G401.6 (cell line): ENCODE results near the gene DOLPP1.

ENCODE experiments used
- FAIRE-seq: peaks from 2 replicates; lab custom pipeline; 2012; peaks lifted over from hg19 to GRCh38; lab: Jason Lieb, UNC

The DOLPP1 gene

DNA sequence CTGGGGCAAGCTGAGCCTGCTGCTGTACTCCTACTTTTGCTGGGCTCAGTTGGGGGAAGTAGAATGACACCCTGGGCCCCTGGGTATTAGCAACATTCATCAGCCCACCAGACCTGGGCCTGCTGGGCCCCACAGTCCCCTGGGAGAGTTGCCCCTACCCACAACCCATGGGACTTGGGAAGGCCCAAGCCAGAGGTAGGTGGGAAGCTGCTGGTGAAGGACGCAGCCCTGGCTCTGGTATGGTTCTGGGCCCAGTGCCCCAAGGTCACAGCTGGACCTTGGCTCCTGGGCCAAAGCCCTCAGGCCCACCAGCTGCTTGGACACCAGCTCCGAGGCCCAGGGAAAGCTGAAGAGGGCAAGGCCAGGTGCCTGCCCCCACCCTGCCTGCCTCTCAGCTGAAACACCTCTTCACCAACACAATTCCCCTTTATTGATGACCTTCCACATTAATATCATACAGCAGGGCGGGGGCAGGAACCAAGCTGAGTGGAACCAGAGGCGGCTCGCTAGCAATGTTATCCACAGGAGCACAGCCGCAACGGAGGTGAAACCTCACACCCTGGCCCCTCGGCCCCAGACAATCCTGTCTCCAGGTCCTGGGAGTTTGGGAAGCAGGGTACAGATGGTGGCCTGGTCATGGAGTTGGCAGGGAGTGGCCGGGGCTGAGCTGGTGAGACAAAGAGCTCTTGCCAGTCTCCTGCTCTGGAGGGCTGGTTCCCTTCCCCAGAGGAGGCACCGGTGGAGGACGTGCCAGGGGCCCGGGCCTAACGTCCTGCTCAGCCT lies 13.7 kb downstream of the DOLPP1 start:
- no peak for FAIRE-seq

DNA sequence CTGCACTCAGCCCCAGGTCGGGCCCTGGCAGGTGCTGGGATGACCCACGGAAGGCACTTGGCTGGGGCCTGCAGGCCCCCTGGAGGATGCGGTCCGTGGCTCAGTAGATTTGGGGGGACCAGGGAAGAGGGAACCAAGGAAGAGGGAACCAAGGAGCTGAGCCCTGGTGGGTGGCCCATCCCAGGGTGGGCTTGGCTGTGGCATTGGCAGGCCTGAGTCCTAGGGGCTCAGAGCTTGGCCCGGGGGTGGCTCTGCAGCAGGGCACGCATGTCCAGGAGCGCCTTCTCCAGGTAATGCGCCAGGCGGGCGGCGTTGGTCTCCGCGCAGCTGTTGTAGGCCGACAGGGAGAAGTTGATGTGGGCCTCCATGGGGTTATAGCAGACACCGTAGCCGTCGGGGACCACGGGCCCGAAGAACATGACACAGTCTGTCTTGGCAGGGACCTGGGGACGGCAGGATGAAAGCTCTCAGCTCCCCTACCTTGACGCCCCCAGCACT lies 14.3 kb downstream of the DOLPP1 start:
- FAIRE-seq, result no peak

DNA sequence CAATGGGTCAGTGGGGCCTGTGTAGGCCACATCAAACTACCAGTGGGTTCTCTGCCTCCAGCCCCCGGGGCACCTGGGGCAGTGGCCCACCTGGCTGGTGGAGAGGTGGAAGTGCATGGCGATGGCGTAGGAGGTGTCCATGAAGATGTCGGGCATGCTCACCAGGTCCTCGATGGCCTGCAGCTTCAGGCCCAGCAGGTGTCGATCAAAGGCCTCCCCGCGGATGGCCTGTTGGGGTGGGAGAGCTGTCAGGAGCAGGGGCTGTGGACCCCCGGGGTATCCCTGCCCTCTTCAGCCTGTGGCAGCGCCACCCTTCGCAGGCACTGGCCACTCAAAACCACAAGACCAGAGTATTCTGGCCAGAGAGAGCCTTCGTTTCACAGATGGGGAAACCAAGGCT lies 15.0 kb downstream of the DOLPP1 start:
- FAIRE-seq, result no peak

DNA sequence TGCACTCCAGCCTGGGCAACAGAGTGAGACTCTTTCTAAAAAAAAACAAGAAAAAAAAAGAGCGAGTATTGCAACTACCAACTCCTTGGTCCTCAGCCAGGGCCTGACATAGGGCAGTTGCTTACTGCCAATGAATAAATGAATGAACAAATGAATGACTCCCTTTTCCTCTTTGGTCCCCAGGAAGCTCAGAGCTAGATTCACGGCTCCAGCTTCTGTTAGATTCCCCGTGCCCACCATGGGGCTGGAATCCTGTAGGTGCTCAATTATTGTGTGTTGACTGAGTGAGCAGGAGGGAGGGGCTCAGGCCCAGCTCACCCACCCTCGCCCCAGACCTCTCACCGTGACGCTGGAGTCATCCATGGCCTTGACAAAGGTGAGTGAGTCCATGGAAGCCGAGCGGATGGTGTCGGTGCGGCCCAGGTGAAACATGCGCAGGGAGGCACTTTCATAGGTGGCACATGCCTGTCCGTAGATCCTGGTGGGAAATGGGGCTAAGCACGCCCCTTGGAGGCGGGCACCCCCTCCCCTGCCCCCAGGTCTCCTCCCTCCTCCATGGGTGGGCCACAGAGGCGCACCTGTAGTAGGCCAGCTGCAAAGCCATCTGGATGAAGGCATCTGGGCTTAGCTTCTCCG lies 16.9 kb downstream of the DOLPP1 start:
- no peak for FAIRE-seq

DNA sequence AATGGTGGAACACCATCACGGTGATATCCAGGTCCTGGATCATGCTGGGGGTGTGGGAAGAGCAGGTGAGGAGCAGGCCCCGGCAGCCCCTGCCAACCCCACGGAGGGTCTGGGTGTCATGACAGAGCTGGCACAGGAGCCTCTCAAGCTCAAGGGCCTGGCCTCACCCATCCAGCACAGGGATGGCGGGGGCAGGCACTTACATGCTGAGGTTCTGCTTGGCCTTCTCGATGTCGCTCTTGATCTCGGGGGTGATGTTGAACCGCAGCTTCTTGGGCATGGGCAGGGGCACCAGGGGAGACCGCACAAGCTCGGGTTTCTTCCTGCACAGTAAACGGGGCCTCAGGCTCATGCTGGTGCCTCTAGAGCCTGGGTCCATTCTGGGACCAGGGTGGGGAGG lies 17.4 kb downstream of the DOLPP1 start:
- no peak for FAIRE-seq

DNA sequence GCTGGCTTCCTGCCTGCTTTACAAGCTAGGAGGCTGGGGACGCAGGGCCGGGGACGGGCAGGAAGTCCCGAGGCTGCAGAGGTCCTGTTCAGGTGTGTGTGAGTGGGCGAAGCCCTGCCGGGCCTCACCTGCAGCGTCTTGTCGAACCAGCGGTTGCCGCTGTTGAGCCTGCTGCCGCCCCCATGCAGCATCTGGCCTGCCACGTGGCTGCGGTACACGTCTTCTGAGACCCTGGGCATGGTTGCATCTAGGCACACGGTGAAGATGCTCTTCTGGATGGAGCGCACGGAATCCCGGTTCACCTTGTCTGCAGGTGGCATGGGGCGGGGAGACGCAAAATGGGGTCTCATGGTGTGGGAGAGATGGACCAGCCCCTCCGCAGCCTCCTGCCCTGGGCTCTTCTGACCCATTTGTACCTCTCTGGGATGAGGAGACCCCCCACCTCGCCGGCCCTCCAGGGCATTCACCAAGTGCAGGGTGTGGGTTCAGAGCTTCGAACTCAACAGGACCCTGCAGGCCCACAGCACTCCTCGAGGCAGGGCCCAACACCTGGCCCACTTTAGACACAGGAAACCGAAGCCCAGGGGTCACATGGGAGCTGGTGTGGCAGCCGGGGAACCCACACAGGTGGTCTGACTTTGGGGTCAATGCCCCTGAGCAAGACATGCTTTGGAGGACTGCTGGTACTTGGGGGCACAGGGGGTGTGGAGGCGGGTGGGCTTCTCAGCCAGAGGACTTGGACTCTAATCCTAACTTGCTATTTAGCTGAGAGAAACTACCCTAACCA lies 19.7 kb downstream of the DOLPP1 start:
- no peak for FAIRE-seq

DNA sequence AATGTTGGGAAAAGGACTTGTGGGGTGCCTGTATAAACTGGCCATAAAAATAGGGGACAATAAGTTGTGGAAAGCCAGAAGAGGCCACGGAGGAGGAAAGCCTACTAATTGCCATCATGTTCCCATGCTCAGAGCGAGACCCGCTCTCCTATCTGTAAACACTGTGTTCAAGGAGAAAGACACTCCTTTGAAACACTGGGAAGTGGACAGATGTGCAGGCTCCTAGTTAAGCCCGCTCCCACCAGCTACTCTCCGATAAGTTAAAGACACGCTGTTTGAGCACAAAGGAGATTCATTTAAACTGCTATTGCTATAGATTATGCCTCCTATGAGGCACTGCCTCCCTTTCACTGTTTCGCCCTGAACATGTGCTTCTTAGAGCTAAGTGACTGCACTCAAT lies 20.4 kb downstream of the DOLPP1 start:
- no peak for FAIRE-seq

DNA sequence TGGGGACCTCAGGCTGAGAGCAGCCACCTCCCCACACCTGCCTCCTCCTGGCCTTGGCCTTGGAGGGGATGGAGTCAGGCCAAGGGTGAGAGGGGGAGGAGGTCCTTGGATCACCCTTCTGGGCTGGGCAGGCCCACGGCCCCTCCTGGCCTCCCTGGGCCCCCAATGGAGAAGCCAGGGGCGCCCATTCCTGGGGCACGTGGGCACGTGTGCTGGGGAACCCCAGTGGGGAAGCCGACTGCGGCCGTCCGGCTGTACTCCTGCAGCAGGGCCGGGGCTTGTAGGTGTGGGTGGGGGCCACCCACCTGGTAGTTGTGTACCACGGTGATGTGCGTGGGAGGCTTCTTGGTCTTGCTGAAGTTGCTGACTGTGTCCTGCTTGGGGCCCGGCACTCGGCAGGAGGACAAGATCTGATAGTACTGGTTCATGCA lies 21.2 kb downstream of the DOLPP1 start:
- FAIRE-seq, result no peak

DNA sequence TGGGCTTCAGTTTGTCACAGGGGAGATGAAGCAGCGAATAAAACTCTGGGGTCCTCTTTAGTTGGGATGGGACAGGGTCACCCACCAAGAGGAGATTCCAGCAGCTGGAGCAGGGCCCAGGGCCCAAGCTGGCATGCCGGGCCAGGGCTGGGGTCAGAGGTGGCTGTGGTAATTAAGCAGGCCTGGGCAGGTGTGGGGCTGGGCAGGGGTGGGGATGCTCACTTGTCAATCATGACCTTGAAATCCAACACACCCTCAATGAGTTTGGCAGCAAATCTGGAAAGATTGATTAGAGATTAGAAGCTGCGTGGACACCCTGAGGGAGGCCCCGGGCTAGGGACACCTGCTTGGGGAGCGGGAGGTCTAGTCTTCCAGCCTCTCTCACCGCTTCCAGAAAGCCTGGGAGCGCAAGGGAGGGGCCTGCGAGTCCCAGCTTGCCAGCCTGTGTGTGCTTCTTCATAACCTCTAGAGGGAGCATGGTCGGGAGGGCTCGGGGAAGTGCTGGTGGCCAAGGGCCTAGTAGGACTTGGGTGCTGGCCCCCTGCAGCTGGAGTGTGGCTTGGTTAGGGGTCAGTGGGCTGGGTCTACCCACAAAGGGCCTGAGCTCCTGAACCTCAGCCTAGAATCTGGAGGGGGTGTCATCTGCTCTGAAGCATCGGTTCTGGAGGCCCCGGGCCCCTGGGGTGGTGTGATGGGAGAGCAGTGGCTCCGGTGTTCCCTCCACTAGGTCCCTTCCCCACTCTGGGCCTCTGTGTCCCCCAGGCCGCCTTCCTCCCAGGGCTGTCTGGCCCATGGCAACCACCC lies 22.1 kb downstream of the DOLPP1 start:
- no peak for FAIRE-seq

DNA sequence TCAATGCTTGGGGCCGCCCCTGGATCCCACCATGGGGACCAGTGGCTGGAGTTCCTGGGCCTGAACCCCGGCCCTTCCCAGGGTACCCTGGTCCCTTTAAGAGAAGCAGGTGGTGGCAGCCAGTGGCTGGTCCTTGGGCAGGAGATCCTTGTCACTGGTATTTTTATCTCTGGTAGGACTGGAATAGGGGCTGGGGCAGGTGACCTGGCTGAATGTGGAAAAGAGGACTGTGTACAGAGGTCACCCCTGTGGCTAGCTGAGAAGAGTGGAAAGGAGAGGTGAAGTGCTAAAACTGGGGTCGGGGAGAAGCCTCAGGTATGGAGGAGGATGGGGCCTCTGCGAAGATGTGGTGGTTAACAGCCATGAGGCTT lies 22.7 kb downstream of the DOLPP1 start:
- FAIRE-seq, result no peak

DNA sequence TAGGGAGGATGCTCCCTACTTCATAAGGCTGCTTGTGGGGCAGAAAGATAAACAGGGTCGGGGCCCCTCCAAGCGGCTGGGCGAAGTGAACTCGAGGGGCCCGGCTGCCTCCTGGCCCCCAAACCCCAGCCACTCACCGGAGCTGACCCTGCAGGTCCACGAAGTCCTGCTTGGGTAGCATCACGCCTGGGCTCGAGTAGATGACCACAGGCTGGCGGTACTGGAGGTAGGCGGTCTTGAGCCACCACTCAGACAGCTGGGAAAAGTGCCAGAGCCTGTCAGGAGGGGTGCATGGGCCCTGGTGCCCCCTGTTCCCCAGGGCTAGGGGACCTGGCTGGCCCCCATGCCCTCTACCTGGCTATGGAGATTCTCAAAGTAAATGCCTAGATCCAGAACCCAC lies 23.1 kb downstream of the DOLPP1 start:
- FAIRE-seq, result no peak

DNA sequence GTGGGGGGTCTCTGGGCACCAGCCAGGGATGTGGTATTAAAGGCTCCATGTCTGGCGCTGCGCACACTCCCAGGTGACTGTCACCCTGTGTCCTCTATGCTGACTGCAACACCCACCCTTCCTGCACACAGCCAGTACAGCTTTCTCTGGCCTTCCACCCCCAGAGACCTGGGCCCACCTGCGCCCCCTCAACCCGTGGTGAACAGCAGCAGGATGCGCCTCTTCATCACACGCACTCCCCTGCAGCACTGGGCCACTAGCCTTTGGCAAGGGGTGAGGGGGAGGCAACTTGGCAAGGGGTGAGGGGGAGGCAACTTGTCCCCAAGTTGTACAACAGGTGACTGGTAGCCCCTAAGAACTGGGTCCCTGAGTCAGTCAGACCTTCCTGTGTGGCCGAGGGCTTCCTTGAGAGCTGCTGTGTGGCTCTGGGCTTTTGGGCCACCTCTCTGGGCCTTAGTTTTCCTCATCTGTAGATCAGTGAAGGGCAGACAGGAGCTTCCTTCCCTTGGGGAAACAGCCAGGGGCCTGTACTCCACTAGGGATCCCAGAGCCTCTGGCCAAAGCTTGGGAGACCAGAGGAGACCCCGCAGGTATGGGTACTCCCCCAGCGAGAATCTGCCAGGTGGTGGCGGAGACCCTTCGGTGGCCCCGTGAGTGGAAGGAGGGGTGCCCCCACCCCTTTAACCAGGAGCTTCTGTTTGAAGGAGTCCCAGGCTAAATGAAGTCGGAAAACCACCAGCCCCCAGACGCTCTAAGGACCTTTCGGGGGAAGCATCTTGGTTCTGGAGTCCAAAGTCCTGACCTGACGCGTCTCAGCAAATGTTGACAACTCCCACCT lies 25.2 kb downstream of the DOLPP1 start:
- FAIRE-seq, result no peak

DNA sequence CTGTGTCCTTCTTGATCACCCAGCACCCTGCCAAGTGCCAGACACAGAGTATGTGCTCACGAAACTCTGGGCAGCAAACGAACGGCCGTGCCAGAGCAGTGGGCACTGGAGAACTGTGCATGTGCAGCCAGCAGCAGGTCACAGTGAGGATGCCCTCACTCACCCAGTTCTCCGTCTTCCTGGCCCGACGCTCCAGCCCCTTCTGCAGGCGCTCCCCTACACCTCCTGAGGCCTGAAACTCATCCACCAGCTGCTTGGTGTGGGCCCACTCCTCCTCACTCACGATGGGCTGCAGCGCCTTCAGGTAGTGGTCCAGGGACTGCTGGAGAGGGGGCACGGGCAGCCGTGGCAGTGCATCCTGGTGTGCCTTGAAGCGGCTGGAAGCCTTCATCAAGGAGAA lies 26.7 kb downstream of the DOLPP1 start:
- no peak for FAIRE-seq

DNA sequence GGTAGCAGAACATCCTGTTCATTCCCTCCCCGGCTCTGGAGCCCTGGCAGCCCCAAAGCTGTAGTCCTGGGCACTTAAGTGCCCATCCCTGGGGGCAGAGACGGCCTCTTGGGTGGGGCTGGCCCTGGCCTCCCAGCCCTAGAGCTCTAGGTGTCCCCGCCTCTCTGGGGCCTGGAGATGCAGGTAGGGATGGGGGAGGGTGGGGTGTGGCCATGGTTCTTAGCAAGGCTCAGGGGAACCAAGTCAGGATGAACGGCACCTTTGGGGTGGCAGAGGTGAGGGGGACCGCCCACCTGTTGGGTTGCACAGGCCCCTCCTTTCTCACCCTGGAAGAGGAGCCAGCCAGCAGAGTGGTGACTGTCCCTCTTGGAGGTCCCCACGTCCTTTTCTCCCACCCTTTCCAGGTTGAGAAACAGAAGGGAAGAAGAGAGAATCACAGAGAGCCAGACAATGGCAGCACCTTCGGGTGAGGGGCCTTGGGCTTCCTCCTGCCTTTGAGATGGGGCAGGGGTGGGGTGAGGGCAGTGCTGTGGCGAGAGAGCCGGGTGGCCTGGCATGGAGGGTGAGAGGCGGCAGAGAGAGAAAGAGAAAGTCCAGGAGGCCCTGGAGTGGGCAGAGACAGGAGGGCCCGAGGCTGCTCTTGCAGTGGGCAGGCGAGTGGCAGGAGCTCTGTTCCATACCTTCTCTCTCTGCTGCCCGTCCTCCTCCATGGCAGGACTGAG lies 27.3 kb downstream of the DOLPP1 start:
- no peak for FAIRE-seq

DNA sequence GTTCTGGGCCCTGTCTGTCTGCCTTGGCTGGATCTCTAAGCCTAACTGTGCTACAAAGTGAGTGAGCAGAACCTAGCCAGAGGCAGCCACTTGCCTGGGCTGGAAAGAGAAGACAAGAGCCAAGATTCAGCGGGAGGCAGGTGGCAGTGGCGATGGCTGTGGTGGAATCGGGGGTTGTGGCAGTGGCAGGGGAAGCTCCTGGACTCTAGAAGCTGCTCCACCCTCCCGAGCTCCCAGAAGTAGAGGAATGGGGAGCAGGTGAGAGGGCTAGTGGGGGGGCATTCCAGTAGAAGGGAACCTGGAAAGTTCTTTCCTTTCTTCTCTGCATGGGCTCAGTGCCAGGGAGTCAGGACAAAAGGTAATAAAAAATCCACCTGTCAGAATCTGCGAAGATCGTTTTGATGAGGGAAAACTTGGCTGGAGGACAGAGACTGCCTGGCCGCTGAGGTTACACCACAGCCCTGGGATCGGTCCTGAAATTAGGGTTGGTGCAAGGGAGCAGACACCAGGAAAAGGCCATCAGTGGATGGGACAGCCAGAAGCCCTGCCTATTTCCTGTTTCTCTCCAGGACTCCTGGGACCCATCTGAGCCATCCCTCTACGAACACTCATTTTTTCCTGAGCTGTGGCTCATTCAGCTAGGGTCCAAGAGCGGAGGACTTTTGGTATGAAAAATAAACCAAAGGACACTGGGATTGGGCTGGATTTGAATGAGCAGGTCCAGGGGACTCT lies 28.1 kb downstream of the DOLPP1 start:
- no peak for FAIRE-seq

DNA sequence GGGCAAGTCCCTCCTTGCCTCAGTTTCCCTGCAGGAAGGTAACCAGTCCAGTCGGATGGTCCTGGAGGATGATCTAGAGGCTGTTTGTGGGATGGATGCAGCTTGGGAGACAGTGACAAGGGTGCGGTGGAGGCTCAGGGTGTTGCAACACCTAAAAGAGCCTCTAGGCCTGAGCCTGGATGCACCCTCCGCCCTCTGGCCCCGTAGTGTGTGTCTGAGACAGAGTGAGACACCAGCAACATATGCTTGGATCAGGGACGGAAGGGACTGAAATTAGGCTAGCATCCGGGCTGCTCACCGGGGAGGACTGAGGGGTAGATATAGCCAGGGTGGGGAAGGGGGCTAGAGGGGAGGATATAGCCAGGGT lies 28.6 kb downstream of the DOLPP1 start:
- FAIRE-seq, result no peak

DNA sequence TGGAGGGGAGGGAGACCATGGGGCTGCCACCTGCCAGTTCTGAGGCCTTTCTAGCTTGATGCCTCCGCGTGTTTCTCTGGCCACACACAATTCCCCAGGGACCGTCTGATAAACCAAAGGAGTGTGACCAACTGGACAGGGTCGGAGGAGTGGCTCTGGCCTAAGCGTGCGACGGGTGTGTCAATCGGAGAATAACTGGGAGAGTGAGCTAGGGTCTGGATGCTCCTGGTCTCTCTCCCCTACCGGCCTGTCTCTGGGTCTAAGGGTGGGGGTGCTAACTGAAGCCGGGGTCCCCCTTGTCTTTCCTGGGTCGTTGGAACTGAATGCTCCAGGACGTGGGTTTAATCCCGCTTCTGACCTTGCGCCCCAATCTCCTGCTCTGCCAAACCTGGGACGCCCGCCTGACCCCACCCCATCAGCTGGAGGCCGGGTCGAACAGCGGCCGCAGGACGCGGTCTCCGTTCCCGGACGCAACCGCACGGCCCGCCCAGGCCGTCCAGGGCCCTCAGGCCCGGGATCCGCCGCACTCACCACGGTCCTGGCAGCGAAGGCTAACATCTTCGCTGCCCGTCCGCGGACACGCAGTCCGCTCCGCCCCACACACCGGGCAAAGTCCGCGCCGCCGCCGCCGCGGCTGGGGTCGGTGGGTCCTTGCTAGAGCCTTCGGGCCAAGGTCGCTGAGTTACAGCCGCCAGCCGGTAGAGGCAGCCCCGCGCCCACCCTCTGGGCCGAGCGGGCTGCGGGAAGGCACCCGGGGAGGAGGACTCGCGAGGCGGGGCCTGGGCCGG lies 29.2 kb downstream of the DOLPP1 start:
- FAIRE-seq, result no peak

DNA sequence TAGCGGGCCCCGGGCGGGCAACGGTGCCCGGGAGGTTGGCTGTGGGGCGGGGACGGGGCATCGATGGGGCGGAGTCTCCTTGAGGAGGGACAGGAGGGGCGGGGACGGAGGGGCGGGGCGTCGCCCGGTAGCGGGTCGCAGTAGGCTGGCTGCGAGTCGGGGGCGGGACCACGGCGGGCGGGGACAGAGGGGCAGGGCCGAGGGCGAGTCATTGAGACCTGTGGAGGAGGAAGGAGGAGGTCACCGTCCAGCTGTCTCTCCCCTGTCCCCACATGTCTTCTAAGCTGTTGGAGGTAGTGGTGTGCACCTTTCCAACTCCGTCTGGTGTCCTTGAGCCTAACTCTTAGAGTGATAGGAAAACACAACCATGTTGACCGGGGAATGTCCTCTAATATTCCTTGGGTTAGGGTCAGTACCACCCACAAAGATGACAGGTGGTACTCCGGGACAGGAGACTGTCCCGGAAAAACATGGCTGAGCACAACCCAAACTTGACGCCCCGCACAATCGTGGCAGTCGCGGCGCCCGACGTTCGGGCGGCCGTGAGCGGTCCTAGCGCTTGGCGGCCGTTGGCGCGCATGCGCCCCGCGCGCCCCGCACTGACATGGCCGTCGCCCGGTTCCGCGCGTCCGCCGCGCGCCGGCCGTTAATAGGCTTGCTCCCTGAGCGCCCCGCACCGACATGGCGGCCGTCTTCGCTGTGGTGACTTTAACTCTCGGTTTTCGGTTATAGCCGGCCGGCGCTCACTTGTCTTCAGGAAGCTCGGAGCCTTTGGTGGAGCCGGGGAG lies 30.0 kb downstream of the DOLPP1 start, which contains the start of the genes CRAT and PTPA:
Gene CRAT (minus strand): TSS at position 54 of the 788 bp plus-strand sequence. CDS start 284 bp downstream, outside the sequence.
Gene PTPA (plus strand): TSS at position 676 of the 788 bp plus-strand sequence. CDS start 186 bp downstream, outside the sequence.
- no peak for FAIRE-seq
